SHP77 (cell line): ENCODE measurements around the gene SBK2.
"Not testable (repeated sequence)": the region's sequence is repeated elsewhere in the genome, so short reads cannot be mapped to it uniquely, and the experiment has no call there.

Source experiments
- DNase-seq, 2 experiments: peaks; one replicate each; lab custom pipeline; 2025; lab: John Stamatoyannopoulos, UW

SBK2 gene

GRCh38 chr19:55502197-55502952, 34.6 kb downstream of the SBK2 start:
- DNase-seq = no peak

- DNase-seq = no peak
Measured at GRCh38 chr19:55500368-55500952, 36.5 kb downstream of the SBK2 start.

- DNase-seq = no peak
Measured at GRCh38 chr19:55498246-55498840, 38.6 kb downstream of the SBK2 start.

- DNase-seq = no peak
Measured at GRCh38 chr19:55497763-55498162, 39.2 kb downstream of the SBK2 start.

DNA sequence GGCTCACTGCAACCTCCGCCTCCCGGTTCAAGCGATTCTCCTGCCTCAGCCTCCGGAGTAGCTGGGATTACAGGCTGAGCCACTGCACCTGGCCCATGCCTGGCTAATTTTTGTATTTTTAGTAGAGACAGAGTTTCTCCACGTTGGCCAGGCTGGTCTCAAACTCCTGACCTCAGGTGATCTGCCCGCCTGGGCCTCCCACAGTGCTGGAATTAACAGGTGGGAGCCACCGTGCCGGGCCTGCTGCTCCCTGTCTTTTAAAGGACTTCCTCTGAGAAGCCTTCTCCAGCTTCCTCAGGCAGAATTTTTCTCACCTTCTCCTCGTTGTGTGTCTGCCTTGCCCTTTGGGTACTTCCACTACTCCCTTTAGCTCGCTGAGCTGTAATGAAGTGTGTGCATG, 40.1 kb downstream of the SBK2 start:
- DNase-seq = not testable (repeated sequence)

DNA sequence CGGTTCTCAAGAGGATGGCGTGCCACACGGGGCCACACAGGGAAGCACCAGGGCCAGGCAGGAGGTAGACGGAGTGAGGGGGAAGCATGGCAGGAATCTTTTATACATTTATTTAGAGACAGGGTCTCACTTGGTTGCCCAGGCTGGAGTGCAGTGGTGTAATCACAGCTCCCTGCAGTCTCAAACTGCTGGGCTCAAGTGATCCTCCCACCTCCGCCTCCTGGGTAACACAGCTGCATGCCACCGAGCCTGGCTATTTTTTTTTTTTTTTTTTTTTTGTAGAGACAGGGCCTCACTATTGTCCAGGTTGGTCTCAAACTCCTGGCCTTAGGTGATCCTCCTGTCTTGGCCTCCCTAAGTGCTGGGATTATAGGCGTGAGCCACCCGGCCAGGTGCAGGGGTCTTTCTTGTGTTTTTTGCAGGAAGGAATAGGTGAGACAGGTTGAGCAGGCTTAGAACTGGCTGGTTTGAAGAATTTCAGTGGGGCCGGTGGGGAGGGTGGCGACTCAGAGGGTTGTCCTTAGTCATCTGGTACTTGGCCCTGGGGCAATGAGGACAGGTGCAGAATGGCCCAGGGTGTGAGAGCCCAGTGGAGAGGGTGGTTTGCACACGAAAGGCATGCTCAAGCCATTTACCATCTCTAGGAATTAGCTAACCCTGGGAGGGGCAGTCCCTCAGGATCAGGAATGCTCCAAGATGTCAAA, 41.1 kb downstream of the SBK2 start:
- DNase-seq = no peak

DNA sequence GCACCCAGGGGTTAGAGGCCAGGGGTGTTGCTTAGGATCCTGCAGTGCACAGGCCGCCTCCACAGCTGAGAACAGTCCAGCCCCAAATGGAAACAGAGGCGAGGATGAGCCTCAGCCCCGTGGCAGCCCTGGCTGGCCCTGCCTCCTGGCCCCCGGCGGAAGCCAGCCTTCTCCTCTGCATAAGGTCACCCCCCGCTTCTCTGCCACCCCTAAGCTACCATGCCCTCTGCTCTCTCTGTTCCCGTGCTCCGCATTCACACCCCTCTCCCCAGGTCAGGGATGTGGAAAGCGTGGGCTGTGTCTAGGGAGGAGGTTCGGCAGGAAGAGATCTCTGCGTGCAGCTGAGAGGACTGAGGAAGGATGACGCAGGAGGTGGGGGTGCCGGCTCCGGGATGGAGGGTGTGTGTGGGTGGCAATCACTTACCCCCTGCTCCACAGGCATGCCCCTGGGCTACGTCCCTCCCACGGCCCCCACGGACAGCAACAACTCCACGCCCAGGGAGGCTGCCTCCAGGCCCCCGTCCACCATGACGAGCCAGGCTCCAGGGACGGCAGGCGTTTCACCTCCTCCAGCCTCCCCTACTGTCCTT, 42.7 kb downstream of the SBK2 start:
- no peak for DNase-seq

GRCh38 chr19:55493645-55494171, 43.2 kb downstream of the SBK2 start:
- no peak for DNase-seq

GRCh38 chr19:55493052-55493644, 43.8 kb downstream of the SBK2 start:
- DNase-seq = no peak

DNA sequence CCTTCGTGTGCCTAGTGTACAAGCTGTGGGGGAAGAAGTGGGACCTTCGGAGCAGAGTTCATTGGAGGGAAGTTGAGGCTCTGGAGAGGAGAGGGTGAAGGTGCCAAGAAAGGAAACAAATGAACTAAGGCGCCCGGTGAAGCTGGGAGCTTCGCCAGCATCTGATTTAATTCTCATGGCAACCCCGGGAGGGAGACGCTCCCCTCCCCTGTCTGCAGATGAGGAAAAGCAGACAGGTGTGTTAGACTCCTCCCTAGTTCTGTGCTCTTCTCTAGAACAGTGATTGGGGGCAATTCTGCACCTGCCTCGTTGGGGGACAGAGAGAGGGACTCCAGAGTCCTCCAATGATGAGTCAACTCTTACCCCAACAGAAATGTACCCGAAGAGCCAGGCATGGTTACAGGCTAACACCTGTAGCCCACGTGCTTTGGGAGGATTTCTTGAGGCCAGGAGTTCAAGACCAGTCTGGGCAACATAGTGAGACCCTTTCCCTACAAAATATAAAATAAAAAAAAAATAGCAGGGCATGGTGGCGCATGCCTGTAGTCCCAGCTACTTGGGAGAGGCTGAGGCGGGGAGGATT, 44.5 kb downstream of the SBK2 start:
- DNase-seq = no peak

GRCh38 chr19:55491546-55492360, 45.2 kb downstream of the SBK2 start:
- DNase-seq = peak in 1 of 2 experiments; percentile 28

DNA sequence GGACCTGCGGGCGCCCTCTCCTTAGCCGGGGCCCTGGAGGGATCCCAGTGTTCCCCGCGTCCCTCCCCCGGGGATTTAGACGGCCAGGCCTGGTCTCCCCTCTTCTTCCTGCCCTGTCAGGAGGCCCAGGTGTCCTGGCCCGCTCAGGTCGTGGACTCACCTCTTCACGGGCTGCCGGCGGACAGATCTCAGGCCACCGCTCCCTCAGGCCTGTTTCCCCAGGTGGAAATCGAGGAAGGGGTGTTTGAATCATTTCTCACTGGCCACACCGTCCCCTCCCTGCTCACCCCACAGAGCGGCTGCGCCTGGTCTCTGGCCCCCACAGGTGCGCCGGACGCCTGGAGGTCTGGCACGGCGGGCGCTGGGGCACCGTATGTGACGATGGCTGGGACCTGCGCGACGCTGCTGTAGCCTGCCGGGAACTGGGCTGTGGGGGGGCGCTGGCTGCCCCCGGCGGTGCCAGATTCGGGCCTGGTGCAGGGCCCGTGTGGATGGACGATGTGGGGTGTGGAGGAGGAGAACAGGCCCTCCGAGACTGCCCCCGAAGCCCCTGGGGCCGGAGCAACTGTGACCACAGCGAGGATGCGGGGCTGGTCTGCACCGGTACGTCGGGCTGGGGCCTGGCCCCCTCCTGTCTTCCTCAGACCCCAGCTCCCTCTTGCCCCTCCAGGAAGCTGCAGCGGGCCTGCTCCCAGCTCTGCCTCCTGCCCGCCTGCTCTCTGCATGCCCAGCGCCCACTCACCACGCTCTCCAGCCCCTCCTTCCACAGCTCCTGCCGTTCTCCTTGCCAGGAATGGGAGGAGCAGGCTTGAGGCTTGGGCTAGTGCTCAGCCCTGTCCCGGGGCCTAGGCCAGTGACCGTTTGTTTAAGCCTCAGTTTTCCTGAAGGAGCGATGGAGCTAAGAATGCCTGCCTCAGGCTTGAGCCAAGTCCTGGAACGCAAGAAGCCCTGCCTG, 46.2 kb downstream of the SBK2 start:
- DNase-seq = no peak

DNA sequence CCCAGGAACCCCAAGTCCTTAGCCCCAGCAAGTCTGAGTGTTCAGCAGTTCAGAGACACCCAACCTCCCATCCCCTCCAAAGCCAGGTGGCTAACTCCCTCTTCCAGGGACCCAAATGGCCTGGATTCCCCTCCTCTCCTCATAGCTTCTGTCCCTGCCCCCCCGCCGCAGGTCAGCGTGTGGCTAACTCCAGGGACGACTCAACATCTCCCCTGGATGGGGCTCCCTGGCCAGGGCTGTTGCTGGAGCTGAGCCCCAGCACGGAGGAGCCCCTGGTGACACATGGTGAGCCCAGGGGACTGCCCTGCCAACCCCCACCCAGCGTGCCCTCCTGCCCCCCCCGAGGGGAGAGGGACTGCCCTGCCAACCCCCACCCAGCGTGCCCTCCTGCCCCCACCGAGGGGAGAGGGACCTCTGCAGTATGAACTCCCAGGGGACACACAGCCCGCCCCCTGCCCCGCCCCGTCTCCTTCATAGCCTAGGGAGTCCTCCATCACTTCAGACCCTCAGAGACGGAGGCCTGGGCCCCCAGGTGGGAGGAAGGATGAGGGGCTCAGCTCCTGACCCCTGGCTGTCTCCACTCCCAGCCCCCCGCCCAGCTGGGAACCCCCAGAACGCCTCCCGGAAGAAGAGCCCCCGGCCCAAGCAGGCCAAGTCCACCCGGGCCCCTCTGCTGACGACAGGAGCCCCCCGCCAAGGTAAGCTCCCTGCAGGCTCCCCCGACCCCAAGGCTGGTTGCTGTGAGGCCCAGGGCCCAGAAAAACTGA, 47.0 kb downstream of the SBK2 start:
- DNase-seq = no peak

DNA sequence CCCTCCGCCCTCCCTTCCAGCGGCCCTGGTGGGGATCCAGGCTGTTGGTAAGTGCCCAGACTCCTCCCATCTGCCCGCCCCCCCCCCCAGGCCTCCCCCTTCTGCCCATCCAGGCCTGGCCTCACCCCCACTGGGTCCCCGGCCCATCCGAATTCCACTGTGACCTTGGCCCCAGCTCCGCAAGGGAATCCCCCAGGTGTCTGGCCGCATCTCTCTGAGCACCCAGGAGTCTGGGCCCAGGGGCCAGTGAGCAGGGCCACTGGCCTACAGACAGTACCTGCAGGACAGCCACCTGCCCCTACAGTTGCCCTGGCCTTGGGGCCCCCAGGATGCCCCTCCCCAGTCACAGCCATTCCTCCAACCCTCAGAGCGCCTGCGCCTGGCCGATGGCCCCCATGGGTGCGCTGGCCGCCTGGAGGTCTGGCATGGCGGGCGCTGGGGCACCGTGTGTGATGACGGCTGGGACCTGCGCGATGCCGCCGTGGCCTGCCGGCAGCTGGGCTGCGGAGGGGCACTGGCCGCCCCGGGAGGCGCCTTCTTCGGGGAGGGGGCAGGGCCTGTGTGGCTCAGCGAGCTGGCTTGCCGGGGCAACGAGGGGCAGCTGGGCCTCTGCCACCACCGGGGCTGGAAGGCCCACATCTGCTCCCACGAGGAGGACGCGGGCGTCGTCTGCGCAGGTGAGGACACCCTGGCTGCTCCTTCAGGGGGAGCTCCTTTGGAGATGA, 47.8 kb downstream of the SBK2 start:
- DNase-seq = no peak

- no peak for DNase-seq
Measured at GRCh38 chr19:55487924-55488687, 48.8 kb downstream of the SBK2 start, which contains the start of gene SSC5D. Gene SSC5D (plus strand): TSS chr19:55488436. CDS start chr19:55488590, 154 bp downstream.

DNA sequence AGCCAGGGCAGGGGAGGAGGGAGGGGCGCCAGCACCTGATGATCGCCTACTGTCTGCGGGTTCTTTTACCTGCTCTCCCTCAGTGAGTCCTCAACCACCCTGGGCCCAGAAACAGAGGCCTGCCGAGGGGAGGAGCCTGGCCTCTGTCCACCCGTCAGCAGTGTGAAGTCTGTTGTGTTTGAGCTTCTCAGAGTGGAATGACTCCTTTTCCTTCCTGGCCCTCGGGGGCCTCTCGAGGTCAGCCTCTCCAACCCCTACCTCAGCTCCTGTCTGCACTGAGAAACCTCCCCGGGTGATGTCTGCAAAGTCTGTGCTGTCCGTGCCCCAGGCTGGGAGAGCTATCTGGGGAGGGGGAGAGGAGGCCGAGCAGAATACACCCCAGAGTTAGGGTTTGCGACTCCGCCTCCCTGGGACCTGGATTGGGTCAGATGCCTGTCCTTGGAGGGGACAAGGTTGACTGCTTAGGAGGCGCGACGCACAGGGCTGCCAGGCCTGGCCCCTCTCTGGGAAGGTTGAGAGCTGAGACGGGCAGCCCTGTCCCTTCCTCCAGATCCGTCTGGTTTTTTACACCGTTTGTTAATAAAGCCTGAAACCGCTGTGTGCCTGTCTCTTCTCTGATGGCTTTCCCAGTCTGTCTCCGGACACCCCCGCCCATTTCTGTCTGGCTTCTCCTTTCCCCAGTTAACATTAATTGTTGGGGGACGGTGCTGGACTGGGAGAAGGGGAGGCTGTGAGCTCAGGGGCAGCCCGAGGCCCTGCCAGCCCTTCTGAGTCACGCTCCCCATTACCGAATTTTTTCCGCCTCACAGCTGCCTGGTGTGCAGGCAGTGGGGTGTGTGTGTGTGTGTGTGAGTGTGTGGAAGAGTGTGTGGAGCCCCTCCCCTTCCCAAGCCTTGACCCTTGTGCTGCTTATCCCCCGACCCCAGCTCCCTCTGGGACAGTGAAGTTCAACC, 49.7 kb downstream of the SBK2 start:
- DNase-seq = no peak
